Epidermal melanocyte (primary cell): ENCODE data around the gene PTPN3.
"Not testable (repeated sequence)": the region's sequence is repeated elsewhere in the genome, so short reads cannot be mapped to it uniquely, and the experiment has no call there.

ENCODE experiments used
- DNase-seq: peaks from one replicate; pipeline ENCODE4 v3.0.0; 2011; ENCODE audit warnings: low spot score; ENCODE audit not compliant: insufficient read length

The PTPN3 gene

GRCh38 chr9:109498195-109499092 is at the start of gene PTPN3:
Gene PTPN3, minus strand, starts transcription at chr9:109498307. Its CDS starts 34,873 bp downstream, at chr9:109463434.
- DNase-seq, result no peak

- not testable (repeated sequence) for DNase-seq
Observed at GRCh38 chr9:109544954-109545353, 46.8 kb upstream of the PTPN3 start.

DNA sequence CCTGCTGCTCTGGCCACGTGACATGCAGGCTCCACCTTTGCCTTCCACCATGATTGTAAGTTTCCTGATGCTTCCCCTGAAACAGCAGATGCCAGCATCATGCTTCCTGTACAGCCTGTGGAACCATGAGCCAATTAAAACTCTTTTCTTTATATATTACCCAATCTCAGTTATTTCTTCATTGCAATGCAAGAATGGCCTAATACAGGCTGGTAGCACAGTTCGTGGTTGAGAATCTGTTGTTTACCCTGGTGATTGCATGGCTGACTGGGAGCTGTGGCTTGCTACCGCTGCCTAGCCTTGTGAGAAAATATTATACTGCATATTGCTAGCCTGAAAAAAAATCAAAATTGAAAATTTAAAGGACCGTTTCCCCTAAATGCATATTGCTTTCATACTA is 44.8 kb upstream of the PTPN3 start:
- no peak for DNase-seq

DNA sequence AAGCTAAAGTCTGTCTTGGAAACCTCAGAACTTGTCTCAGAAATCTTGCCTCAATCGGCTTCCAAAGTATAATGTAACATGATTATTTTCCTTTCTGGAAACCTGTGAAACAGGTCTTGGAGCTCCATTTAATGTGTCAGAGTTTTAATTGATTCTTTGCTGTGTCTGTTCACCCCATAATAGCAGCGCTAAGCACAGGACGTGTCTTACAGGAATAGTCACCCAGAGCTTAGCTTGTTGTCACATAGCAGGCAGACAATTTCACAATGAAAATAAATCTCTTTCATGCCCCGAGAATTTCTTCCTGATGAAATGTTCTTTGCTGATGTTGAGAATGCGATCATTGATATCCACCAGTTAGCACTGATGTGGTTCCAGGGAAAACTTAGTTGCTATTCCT is 40.2 kb upstream of the PTPN3 start:
- no peak for DNase-seq

- DNase-seq, result no peak
Observed at GRCh38 chr9:109537288-109537687, 39.2 kb upstream of the PTPN3 start.

DNA sequence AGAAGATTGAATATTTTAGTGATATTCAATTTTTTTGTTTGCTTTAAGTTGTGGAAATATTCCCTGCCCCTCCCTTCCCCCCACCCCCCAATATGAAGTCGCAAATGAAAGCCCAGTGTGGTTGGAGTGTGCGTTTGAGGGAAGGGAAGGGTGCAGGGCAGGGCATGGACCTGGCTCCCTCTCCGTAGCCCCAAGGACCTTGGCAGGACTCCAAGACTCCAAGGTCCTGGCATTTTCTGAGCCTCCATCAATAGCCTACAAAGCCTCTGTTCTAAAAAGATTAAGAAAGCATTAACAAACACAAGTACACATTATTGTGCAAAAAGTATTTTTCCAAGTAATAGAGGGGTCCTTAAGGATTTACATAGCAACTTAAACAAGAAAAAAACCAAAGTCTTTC is 38.8 kb upstream of the PTPN3 start:
- DNase-seq, result no peak

GRCh38 chr9:109535365-109535764 is 37.3 kb upstream of the PTPN3 start:
- DNase-seq, result no peak

- no peak for DNase-seq
Observed at GRCh38 chr9:109534151-109534550, 36.0 kb upstream of the PTPN3 start.

- not testable (repeated sequence) for DNase-seq
Observed at GRCh38 chr9:109532652-109533051, 34.5 kb upstream of the PTPN3 start.

DNA sequence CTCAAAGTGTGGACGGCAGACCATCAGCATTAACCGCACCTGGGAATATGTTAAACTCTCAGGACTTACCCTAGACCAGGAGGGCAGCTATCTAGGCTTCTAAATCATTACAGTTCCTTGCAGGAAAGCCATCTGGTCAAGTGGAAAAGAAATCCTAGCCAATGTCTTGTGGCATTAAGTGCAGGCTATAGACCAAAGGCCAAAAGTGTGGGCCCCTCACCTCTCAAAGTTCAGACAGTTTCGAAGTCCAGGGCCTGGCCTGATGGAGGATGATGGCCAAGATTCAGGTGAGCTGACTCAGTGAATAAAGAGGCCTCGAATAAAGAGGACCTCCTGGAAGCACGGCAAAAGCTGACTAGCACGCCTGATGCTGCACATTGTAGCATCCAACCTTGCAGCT is 24.0 kb upstream of the PTPN3 start:
- no peak for DNase-seq

GRCh38 chr9:109520475-109521132 is 22.5 kb upstream of the PTPN3 start:
- DNase-seq, result peak; percentile 73

DNA sequence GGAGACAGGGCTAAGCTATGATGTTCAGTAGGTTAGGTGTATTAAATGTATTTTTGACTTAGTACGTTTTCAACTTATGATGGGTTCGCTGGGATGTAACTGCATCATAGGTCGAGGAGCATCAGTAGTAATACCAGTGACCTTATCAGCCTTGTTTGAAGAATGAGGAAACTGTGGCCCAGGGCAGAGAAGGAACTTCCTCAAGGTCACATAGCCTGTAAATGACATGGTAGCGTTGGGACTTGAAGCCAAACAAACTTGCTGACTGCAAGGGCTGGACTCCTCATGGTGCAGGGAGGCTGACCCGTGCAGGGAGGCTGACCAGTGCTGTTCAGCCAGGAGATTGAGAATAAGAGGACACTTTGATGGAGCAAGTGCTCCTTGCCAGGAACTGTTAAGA is 21.3 kb upstream of the PTPN3 start:
- DNase-seq, result no peak

DNA sequence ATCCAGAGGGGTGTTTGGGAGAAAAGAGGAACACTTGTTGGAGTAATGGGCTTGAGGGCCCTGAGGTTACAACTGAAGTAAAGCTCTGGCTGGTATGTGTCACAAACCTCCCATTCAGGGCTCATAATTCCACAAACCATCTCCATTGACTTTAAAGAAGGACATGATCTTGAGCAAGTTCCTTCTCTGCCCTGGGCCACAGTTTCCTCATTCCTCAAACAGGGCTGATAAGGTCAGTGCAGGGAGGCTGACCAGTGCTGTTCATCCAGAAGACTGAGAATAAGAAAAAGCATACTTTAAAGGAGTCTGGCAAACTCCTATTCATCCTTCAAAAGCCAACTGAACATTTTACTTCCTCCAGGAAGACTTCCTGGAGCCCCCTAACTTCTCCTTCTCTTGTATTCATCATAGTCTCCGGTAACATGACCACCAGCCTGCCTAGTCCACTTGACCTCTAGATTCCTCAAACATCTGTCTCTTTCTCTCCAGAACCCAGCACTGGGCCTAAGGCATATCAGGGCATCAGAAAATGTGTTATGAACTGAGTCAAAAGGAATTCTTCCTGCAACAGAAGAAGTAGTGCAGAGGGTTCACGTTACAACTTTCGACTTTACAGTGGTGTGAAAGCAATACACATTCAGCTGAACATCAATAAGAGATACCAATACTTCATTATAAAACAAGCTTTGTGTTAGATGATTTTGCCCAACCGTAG is 20.7 kb upstream of the PTPN3 start:
- DNase-seq, result no peak

GRCh38 chr9:109517901-109518377 is 19.8 kb upstream of the PTPN3 start:
- no peak for DNase-seq

DNA sequence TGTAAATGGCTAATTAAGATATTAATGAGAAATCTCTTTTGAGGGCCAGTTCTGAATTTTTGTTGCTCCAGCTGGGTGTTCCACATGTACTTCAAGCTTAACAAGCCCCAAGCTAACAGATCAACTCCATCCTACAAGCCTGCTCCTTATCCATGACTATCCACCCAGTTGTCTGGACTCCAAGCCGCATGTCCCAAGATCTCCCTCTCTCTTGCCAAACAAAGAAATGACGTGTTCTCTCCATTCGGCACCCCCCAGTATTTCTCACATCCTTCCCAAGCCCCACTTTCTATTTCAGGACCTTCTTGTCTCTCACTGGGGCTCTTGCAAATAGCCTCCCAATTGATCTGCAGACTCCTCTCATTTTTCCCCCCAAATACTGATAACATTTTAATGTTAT is 15.8 kb upstream of the PTPN3 start:
- no peak for DNase-seq

DNA sequence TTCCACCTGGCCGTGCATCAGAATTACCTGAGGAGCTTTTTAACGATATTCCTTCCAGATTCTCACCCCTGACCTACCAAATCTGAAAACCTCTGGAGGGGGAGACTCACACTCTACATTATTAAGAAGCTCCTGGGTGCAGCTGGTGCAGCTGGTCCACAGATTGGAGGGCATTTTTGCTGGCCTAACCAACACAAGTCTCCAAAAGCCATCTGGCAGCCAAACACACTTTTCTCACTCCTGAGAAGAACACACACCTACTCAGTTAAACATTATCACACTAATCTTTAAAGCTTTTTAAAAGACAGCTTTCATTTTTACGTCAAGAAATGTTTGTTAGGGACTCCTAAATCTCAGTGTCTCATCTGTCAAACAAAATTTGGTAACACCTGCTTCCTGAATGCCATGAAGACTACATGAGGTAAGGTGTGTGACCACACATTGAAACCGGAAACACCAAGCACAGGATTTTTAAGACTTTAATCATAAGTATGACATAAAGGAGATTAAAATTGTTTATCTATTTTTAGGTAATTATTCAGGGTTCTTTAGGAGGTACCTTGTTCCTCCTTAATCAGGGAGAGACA is 14.2 kb upstream of the PTPN3 start:
- DNase-seq, result no peak

- no peak for DNase-seq
Observed at GRCh38 chr9:109510506-109510905, 12.4 kb upstream of the PTPN3 start.

DNA sequence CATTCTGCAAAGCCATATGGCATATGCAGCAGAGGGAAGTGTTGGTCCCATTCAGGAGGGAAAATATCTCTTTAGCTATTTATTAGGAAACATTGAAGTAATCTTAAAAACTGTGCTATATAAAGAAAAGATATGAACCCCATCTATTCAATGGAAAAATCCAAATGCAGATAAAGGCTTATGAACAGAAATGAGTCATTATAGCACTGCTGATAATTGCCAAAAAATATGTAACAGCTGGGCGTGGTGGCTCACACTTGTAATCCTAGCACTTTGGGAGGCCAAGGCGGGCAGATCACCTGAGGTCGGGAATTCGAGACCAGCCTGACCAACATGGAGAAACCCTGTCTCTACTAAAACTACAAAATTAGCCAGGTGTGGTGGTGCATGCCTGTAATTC is 11.9 kb upstream of the PTPN3 start:
- DNase-seq, result not testable (repeated sequence)

DNA sequence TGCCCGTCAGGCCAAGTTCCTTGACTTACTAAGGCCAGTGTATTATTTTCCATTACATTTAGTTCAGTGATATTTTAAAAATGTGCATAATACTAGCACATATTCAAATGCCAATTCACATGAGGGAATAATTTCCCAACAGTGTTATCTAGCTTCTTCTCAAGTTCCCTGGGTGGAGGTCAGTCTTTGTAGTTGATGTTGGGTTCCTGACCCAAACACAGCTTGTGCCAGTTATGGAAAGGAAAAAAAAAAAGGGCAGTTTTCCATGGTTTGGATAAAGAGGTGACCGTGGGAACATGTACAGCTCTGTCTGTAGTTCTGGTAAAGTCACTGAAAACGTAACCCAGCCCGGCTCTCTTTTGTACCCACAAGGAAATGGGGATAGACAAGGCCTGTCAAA is 11.5 kb upstream of the PTPN3 start:
- DNase-seq, result no peak

- no peak for DNase-seq
Observed at GRCh38 chr9:109507421-109507838, 9.3 kb upstream of the PTPN3 start.

- no peak for DNase-seq
Observed at GRCh38 chr9:109506097-109506712, 8.1 kb upstream of the PTPN3 start.
